ENCODE results near the gene EGFL8.

The EGFL8 gene

GRCh38 chr6:32147401-32148132 is 16.8 kb upstream of the EGFL8 start:
- DNase-seq, result no peak

DNA sequence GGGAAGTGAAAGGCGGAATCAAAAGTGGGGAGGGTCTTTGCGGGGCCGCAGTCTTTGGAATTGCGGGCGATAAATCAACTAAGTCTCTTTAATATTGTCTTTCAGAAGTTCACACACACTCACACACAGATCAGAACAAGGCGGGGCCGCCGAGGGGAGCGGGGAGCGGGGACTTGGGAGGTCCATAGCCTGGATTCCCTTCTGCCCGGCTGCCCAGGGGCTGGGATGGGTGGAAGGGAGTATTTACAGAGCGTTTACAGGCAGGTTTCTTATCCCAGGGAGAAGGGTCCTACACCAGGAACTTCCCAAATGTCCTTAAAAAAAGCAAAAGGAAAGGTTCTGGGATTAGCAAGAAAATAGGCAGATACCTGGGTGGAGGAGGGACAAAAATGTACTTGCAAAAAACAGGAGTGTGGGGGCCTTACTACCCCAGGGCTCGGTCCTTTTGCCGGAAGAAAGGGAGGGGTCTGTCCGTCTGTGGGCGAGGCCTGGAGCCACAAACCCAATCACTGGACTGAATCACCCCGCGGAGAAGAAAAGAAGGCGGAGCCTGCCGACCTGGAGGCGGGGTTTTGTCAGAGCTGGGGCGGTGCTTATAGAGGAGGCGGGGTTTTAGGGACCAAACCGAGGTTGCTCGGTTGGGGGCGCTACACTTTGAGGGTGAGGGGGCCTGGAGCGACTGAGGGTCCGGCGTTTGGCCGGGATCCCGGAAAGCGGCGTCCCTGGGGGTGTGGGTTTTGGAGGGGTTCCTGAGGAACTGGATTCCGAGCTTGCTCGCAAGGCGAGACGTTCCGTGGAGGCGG is 15.9 kb upstream of the EGFL8 start:
- peak; percentile 54 for DNase-seq

DNA sequence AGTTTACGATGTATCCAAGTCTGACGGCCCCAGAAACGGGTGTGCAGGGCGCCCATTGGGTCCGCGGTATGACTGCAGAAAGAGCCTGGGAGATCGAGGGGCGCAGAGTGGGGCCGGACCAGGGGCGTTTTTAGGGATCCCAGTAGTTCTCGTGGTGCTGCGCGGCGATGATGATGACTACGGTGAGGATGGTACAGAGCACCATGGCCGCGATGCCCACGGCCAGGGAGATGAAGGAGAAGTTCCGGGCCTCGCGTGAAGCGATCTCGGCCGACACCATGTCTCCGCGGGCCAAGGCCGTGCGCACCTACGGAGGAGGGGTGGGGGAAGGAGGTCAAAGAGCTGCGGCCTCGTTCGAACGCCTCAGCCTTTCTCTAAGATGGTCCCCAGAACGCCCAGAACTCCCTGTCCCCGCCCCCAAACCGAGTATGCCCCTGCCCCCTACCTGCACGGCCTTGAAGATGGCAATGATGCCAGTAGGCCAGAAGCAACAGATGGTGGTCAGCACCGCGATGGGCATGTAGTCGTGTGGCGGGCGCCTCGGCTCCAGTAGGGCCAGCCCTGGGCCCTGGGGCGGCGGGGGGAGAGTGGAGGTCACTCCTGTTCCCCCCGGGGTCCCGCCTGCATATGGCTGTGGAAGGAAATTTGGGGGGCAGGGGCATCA is 15.2 kb upstream of the EGFL8 start:
- no peak for DNase-seq

GRCh38 chr6:32149932-32150870 is 14.2 kb upstream of the EGFL8 start:
- no peak for DNase-seq

GRCh38 chr6:32151181-32151862 is 13.1 kb upstream of the EGFL8 start:
- DNase-seq, result no peak

DNA sequence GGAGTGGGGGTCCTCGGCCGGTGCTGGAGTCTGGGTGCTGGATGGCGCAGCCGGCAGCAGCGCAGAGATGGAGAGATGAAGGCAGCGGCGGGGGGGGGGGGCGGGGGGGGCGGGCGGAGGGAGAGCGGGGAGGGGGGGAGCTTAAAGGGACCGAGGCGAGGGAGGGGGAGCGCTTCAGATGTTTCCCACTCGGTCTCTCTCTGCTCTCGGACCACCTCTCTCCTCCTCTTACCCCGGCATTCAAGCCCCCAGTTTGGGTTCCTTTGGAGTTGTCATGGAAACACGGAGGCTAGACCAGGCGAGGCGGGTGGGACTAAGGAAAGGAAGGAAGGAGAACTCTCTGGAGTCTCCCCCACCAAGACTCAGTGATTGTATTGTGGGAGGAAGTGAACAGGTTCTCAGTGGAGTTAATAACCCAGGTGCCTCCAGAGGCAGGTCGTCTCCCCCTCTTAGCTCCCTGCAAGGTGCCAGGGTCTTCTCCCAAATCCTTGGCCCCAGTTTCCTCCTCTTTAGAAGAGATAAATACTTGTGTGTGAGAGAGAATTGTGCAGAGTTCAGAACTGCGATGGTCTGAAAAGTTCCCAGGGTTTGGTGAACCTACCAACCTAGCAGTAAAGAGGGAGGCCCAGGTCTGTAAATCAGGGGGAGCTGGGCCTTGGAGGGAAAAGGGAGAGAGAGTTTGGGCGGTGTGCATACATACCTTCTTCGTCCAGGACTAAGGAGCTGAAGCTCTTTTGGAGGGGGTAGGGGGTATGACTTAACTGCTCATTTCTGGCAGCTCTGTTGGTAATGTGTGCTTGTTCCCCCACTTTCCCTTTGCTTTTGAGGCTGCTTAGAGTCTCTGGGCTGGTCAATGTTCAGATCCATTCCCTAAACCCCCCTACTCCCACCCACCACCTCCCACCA is 12.3 kb upstream of the EGFL8 start, which contains the start of gene PRRT1:
TSS of gene PRRT1 (minus strand) at position 77 of the 906 bp plus-strand sequence. CDS start 112 bp downstream, outside the sequence.
- no peak for DNase-seq

DNA sequence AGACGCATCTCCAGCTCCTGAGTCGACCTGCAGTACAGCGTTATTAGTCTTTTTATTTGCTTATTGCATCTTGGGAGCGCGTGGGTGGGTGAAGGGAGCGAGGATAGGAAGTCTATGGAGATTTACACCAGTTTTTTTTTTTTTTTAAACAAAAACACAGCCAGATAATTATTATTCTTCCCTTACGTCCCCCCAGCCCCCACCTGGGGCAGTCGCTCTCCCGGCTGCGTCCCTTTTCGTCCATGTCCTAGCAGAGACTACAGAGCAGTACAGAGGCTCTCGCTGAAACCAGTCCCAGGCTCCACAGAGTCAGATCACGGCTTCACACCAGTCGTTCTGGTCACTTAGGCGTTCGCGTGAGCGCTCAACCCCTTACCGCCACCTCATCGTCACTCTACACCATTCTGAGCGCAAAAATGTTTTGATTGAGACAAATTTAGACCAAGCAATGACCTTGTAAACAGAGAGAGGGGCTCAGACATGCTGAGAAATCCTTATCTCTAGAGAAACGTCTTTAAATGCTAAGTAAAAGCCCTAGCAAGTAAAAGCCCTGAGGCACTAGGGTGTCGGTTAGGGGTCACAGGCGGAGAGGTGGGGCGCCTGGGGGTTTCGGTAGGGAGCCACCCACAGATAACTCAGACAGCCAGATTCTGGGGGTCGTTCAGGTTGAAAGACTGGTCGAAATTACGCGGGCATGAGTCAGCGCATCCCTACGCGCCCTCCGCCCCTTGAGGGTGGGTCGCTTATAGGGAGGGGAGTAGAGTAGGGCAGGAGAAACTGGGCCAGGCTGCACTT is 11.4 kb upstream of the EGFL8 start:
- DNase-seq, result no peak

DNA sequence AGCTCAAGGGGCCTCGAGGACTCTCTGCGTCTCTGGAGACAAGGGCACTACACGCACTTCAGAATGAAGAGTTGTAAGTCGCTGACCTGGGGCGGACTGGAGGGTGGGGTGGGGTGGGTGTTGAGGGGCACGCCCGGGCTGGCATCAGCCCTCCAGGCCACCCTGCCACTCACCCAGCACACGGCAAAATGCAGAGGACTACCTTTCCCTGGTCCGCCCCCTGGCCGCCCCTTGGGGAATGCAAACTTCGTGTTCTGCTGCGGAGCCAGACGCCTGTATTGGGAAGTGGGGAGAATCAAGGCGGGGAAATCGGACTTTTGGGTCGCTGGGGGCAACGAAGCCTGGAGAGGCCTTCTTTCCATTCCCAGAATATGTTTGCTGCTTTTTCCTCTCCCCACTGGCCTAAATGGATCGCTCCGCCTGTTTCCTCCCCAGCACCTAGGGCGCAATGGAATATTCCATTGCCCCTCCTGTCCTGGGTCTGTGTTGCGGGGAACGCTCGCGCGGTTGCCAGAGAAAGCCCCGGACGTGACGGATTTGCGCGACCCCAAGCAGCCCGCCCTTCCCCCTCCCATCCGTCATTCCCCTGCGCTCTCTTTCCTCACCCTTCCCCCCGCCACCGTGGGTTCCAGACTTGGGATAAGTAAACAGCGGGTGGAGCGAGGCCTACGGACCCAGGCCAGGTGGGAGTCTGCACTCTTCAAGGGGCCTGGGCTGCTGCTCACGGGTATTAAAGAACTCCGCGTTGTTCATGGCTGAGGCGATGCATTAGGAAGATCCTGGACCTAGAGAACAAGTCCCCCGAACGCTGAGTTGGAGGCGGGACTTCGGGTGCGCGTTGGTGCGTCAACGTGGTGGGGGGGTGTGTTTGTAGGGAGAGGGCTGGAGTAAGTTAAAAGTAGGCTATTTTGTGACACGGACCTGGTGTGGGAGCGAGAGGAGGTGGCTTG is 10.6 kb upstream of the EGFL8 start, which contains the start of gene PPT2:
TSS of gene PPT2 (plus strand) at position 578 of the 950 bp plus-strand sequence. CDS start 454 bp downstream, outside the sequence.
- DNase-seq, result peak; percentile 51

- DNase-seq, result peak; percentile 52
Observed at GRCh38 chr6:32154514-32155161, 9.8 kb upstream of the EGFL8 start.

- no peak for DNase-seq
Observed at GRCh38 chr6:32156891-32157290, 7.5 kb upstream of the EGFL8 start.

- no peak for DNase-seq
Observed at GRCh38 chr6:32158052-32158451, 6.3 kb upstream of the EGFL8 start.

GRCh38 chr6:32163559-32164258 is 686 bp upstream of the EGFL8 start:
- DNase-seq, result no peak

DNA sequence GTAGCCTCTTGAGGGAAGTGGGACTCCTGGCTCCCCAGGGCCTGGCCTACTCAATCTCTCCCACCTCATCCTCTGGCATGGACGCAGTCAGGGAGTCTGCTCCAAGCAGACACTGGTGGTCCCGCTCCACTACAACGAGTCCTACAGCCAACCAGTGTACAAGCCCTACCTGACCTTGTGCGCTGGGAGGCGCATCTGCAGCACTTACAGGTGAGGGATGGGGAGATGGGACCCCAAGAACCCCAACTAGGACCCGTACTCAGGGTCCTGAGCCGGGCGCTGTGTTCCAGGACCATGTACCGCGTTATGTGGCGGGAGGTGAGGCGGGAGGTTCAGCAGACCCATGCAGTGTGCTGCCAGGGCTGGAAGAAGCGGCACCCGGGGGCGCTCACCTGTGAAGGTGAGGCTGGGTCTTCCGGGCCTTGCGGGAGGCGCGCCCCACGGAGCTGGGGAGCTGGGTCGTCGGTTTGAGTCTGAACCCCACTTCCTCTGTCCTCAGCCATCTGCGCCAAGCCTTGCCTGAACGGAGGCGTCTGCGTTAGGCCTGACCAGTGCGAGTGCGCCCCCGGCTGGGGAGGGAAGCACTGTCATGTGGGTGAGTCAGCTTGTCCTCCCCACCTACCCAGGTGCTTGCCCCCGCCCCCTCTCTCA is 2.1 kb downstream of the EGFL8 start:
- DNase-seq, result no peak

DNA sequence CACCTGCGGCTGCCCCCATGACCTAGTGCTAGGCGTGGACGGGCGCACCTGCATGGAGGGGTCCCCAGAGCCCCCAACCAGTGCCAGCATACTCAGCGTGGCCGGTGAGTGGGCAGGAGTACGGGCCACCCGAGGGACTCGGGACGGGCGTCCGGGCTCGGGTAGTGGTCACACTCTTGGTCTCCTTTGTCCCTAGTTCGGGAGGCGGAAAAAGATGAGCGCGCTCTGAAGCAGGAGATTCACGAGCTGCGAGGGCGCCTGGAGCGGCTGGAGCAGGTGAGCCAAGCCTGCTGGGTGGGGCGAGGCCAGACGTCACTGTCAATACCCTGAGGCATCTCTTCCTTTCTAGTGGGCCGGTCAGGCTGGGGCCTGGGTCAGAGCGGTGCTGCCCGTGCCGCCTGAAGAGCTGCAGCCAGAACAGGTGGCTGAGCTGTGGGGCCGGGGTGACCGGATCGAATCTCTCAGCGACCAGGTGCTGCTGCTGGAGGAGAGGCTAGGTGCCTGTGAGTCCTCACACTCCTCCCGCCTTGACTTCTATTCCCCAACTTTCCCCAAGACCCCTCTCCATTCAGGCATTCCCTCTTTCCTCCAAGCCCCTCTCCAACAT is 2.9 kb downstream of the EGFL8 start:
- no peak for DNase-seq

DNA sequence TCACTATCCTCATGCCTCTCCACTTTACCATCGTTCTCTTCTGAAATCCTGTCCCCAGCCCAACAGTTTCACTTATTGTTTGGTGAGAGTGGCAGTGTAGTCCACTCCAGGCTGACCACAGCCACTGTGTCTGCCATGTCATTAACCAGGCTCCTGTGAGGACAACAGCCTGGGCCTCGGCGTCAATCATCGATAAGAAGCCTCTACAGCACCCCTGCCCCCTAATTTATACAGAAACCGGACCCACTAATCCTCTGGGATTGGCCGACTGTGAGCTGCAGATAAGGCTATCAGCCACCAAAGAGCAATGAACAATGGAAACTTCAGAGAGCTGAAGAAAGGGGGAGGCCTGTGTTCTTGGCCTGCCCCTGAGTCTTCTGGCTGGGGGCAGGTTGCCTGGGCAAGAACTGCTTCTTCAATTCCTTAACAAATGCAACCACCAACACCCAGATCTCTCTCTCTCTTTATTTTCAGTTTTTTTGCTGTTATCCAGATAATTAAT is 3.4 kb downstream of the EGFL8 start:
- no peak for DNase-seq

DNA sequence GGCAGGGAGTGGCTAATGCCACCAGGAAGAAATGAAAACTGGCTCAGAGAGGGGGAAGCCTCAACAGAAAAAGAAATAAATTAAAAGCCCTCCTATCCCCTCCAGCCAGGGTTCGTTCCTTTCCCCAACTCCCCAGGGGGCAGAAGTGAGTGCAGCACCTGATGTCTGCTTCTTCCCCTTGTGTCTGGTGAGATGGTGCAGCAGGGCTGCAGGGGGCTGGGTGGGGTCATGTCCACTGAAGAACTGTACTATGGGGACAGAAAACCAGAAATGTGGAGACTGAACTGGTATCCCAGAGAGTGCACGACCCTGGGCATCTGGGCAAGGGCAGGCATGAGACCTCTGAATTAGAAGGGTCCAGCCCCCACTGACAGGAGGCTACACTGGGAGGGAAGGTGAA is 4.0 kb downstream of the EGFL8 start:
- DNase-seq, result no peak

Measured in effector CD4-positive, alpha-beta T cell (primary cell).